NT2/D1 (cell line): ENCODE data around the gene TSPAN17.

ENCODE experiments used
- DNase-seq: peaks from one replicate; pipeline ENCODE4 v3.0.0-alpha.2; 2011; ENCODE audit warnings: low read depth, low spot score
- H3K27me3 ChIP-seq: 2 replicates; pipeline ENCODE4 v1.6.0; 2011; ENCODE audit warnings: mild to moderate bottlenecking; ENCODE audit not compliant: insufficient read length, insufficient read depth
- H3K36me3 ChIP-seq: 2 replicates; pipeline ENCODE4 v1.6.1; 2011; ENCODE audit warnings: mild to moderate bottlenecking, low read length, mixed read lengths; ENCODE audit not compliant: insufficient read depth, insufficient read length
- H3K4me1 ChIP-seq: 2 replicates; pipeline ENCODE4 v1.5.1; 2011; ENCODE audit not compliant: insufficient read depth, insufficient read length
- H3K4me3 ChIP-seq: 2 replicates; pipeline ENCODE4 v1.5.1; 2011; ENCODE audit warnings: low read depth; ENCODE audit not compliant: insufficient read length
- H3K9ac ChIP-seq: 2 replicates; pipeline ENCODE4 v1.6.0; 2011; ENCODE audit warnings: low read depth; ENCODE audit not compliant: insufficient read length
- H3K9me3 ChIP-seq: 2 replicates; pipeline ENCODE4 v1.5.1; 2011; ENCODE audit warnings: mild to moderate bottlenecking, low read length; ENCODE audit not compliant: insufficient read depth
- SUZ12 ChIP-seq: IDR thresholded peaks from 2 replicates; pipeline ENCODE4 v1.6.1; 2011; ENCODE audit not compliant: insufficient read length, insufficient read depth; ENCODE audit errors: extremely low read depth
- YY1 ChIP-seq: IDR thresholded peaks from 2 replicates; pipeline ENCODE4 v1.6.1; 2011; ENCODE audit not compliant: insufficient read length, insufficient read depth
- ZNF274 ChIP-seq: IDR thresholded peaks from 2 replicates; pipeline ENCODE4 v1.6.1; 2011; ENCODE audit warnings: mild to moderate bottlenecking, low read depth, low read length

TSPAN17 gene

GRCh38 chr5:176629317-176629852 is 17.9 kb upstream of the TSPAN17 start:
- H3K36me3 ChIP-seq = no peaks in the 10 kb centered on the region
- peaks cover 39% of the 10 kb centered on the region for H3K27me3 ChIP-seq
- H3K9me3 ChIP-seq = no peaks in the 10 kb centered on the region
- H3K4me3 ChIP-seq = peak overlapping the region; percentile 70
- no peak for DNase-seq
- TF ChIP-seq SUZ12 (no peak), ZNF274 (no peak), YY1 (no peak)
- H3K9ac ChIP-seq = peak overlapping the region; percentile 70
- peaks cover 8% of the 10 kb centered on the region for H3K4me1 ChIP-seq

- no peaks in the 10 kb centered on the region for H3K36me3 ChIP-seq
- DNase-seq = no peak
- H3K9ac ChIP-seq = peak within 1 kb of the TSS; percentile 70
- no peak for TF ChIP-seq YY1
- TF ChIP-seq SUZ12 = no peak
- H3K27me3 ChIP-seq = peaks cover 39% of the 10 kb centered on the region
- peak within 1 kb of the TSS; percentile 70 for H3K4me3 ChIP-seq
- no peaks in the 10 kb centered on the region for H3K9me3 ChIP-seq
- peaks cover 5% of the 10 kb centered on the region for H3K4me1 ChIP-seq
Observed at GRCh38 chr5:176629853-176630680, 17.2 kb upstream of the TSPAN17 start, which contains the start of the genes EIF4E1B and SNCB. TSS of gene EIF4E1B (plus strand) at chr5:176630675. CDS start at chr5:176642788, 12,113 bp downstream. TSS of gene SNCB (minus strand) at chr5:176630534. CDS start at chr5:176629654, 880 bp downstream.

GRCh38 chr5:176630681-176631222 is 16.5 kb upstream of the TSPAN17 start:
- Histone ChIP-seq H3K4me3 (peak overlapping the region; percentile 70), H3K4me1 (peaks cover 5% of the 10 kb centered on the region), H3K9me3 (no peaks in the 10 kb centered on the region), H3K36me3 (no peaks in the 10 kb centered on the region), H3K9ac (peak overlapping the region; percentile 44), H3K27me3 (peaks cover 39% of the 10 kb centered on the region)
- no peak for DNase-seq
- TF ChIP-seq ZNF274 (no peak), YY1 (no peak), SUZ12 (no peak)

- Histone ChIP-seq H3K4me1 (peaks cover 4% of the 10 kb centered on the region), H3K36me3 (no peaks in the 10 kb centered on the region), H3K4me3 (no peak overlapping the region), H3K9me3 (no peaks in the 10 kb centered on the region), H3K9ac (no peak overlapping the region), H3K27me3 (peaks cover 39% of the 10 kb centered on the region)
- TF ChIP-seq YY1 (no peak), ZNF274 (no peak), SUZ12 (no peak)
- no peak for DNase-seq
Observed at GRCh38 chr5:176631383-176632200, 15.7 kb upstream of the TSPAN17 start.

- H3K9me3 ChIP-seq = no peaks in the 10 kb centered on the region
- H3K4me1 ChIP-seq = no peaks in the 10 kb centered on the region
- no peaks in the 10 kb centered on the region for H3K36me3 ChIP-seq
- DNase-seq = no peak
- no peak overlapping the region for H3K4me3 ChIP-seq
- H3K9ac ChIP-seq = no peak overlapping the region
- peaks cover 39% of the 10 kb centered on the region for H3K27me3 ChIP-seq
- TF ChIP-seq ZNF274 (no peak), SUZ12 (no peak), YY1 (no peak)
Observed at GRCh38 chr5:176632745-176633144, 14.5 kb upstream of the TSPAN17 start.

GRCh38 chr5:176633598-176633997 is 13.7 kb upstream of the TSPAN17 start:
- Histone ChIP-seq H3K9me3 (no peaks in the 10 kb centered on the region), H3K4me3 (no peak overlapping the region), H3K27me3 (peaks cover 30% of the 10 kb centered on the region), H3K36me3 (no peaks in the 10 kb centered on the region), H3K9ac (no peak overlapping the region), H3K4me1 (no peaks in the 10 kb centered on the region)
- no peak for TF ChIP-seq SUZ12
- no peak for TF ChIP-seq YY1
- no peak for TF ChIP-seq ZNF274
- DNase-seq = no peak
